HCT116 (cell line): Measurements from ENCODE around the gene GALNT18. TPM values are rescaled to one million over a fixed set of nuclear protein-coding genes. Genes with fewer than 3 reads are reported as not detected.

Experiments used
- ATAC-seq: fragments of 200-7000 bp; cut with Tn5 transposase; 2 replicates; pipeline ENCODE4 v1.9.1; 2020; ENCODE audit warnings: mild to moderate bottlenecking, moderate library complexity
- BruUV-seq: library from RNA; stranded (reverse); fragments of 400-500 nt; replicated peaks from 2 replicates; lab custom pipeline; 2021; lab: Mats Ljungman, UMichigan
- CTCF ChIA-PET: fragments of 300-600 bp; sonication (Branson Sonifier 250); formaldehyde crosslinking; loops from one replicate; lab custom pipeline; 2021; ENCODE audit warnings: antibody characterized with exemption; lab: Charles Lee
- POLR2A ChIA-PET: fragments of 300-600, 350-600 bp; sonication (Branson Sonifier 250); formaldehyde crosslinking; loops from one replicate; lab custom pipeline; 2021; ENCODE audit warnings: antibody characterized with exemption; lab: Charles Lee
- RAD21 ChIA-PET, 2 experiments: fragments of 300-600 bp; sonication (Branson Sonifier 250); formaldehyde crosslinking; loops; one replicate each; lab custom pipeline; 2023; ENCODE audit warnings: low total read pairs in 2 of 2; ENCODE audit not compliant: uncharacterized antibody in 2 of 2, unreplicated experiment in 2 of 2, low non-redundant PET in 1 of 2; lab: Charles Lee
- DNase-seq: peaks from one replicate; pipeline ENCODE4 v3.0.0-alpha.2; 2010; ENCODE audit warnings: low read depth, low spot score
- H2AFZ ChIP-seq: fragments of 200-600 bp; shearing (Covaris generic), sonication (generic); 2 replicates; pipeline ENCODE4 v1.6.1; 2017; ENCODE audit warnings: low read depth, mixed run types, mixed read lengths, antibody characterized with exemption, low read length; ENCODE audit not compliant: poor library complexity, severe bottlenecking
- H3K27ac ChIP-seq: 2 replicates; pipeline ENCODE4 v1.5.1; 2012; ENCODE audit warnings: low read depth, low read length
- H3K27me3 ChIP-seq: fragments of 200-600 bp; sonication (generic); 2 replicates; pipeline ENCODE4 v1.6.1; 2016; ENCODE audit warnings: mixed run types, low read length, mixed read lengths; ENCODE audit not compliant: insufficient read depth
- H3K36me3 ChIP-seq, 2 experiments: fragments of 200-500 bp in 1 of 2; fragments of 200-600 bp in 1 of 2; sonication (Bioruptor generic) in 1 of 2; sonication (generic) in 1 of 2; 2 replicates each; pipeline versions ENCODE4 v1.5.1 to v1.6.1; 2014 to 2016; ENCODE audit warnings: low read length in 2 of 2, inconsistent platforms in 1 of 2, mixed read lengths in 1 of 2, mixed run types in 1 of 2; ENCODE audit not compliant: insufficient read depth in 2 of 2, control insufficient read depth in 1 of 2
- H3K4me1 ChIP-seq, 2 experiments: fragments of 200-600 bp in 1 of 2; sonication (generic) in 1 of 2; 2 replicates each; pipeline versions ENCODE4 v1.5.1 to v1.6.1; 2012 to 2017; ENCODE audit warnings: low read length in 2 of 2, inconsistent platforms in 1 of 2, mild to moderate bottlenecking in 1 of 2, mixed read lengths in 1 of 2, mixed run types in 1 of 2, moderate library complexity in 1 of 2; ENCODE audit not compliant: insufficient read depth in 2 of 2, control insufficient read depth in 1 of 2
- H3K4me2 ChIP-seq: fragments of 200-600 bp; sonication (generic); 2 replicates; pipeline ENCODE4 v1.6.1; 2017; ENCODE audit warnings: mixed run types, low read length, mixed read lengths
- H3K4me3 ChIP-seq, 2 experiments: fragments of 200-600 bp in 1 of 2; sonication (generic) in 1 of 2; replicated peaks in 1 of 2; 2 replicates each; pipeline ENCODE4 v1.5.1; 2011 to 2016; ENCODE audit warnings: low read length in 2 of 2, control low read depth in 1 of 2, low read depth in 1 of 2, mild to moderate bottlenecking in 1 of 2, mixed read lengths in 1 of 2, mixed run types in 1 of 2
- H3K79me2 ChIP-seq: fragments of 200-600 bp; sonication (generic); 2 replicates; pipeline ENCODE4 v1.6.1; 2017; ENCODE audit warnings: mild to moderate bottlenecking, mixed run types, low read length, moderate library complexity, mixed read lengths; ENCODE audit not compliant: insufficient read depth
- H3K9ac ChIP-seq: fragments of 200-600 bp; sonication (generic); 2 replicates; pipeline ENCODE4 v1.6.1; 2016; ENCODE audit warnings: low read length, mixed read lengths
- H3K9me2 ChIP-seq: fragments of 200-600 bp; sonication (generic), shearing (Covaris generic); 2 replicates; pipeline ENCODE4 v1.6.1; 2017; ENCODE audit warnings: mixed run types, mild to moderate bottlenecking, moderate library complexity; ENCODE audit not compliant: insufficient read depth
- H3K9me3 ChIP-seq, 2 experiments: fragments of 200-500 bp in 1 of 2; fragments of 200-600 bp in 1 of 2; sonication (Bioruptor generic) in 1 of 2; sonication (generic) in 1 of 2; 2 replicates each; pipeline ENCODE4 v1.6.1; 2014 to 2017; ENCODE audit warnings: low read length in 2 of 2, mixed read lengths in 2 of 2, inconsistent platforms in 1 of 2, low read depth in 1 of 2, mild to moderate bottlenecking in 1 of 2, mixed run types in 1 of 2, moderate library complexity in 1 of 2; ENCODE audit not compliant: control insufficient read depth in 1 of 2, insufficient read depth in 1 of 2
- H4K20me1 ChIP-seq: fragments of 200-600 bp; sonication (generic), shearing (Covaris generic); 2 replicates; pipeline ENCODE4 v1.6.1; 2017; ENCODE audit warnings: mixed run types, mild to moderate bottlenecking, moderate library complexity; ENCODE audit not compliant: insufficient read depth
- CBX3 ChIP-seq: IDR thresholded peaks from 2 replicates; pipeline ENCODE4 v1.6.1; 2012; ENCODE audit warnings: low read depth
- EGR1 ChIP-seq: IDR thresholded peaks from 2 replicates; pipeline ENCODE4 v1.6.1; 2012; ENCODE audit warnings: low read depth
- ELF1 ChIP-seq: IDR thresholded peaks from 2 replicates; pipeline ENCODE4 v1.6.1; 2012; ENCODE audit warnings: low read depth, borderline replicate concordance
- EZH2 ChIP-seq: fragments of 200-600 bp; sonication (generic); IDR thresholded peaks from 2 replicates; pipeline ENCODE4 v1.6.1; 2017; ENCODE audit warnings: antibody characterized with exemption, mixed run types
- EZH2phosphoT487 ChIP-seq: fragments of 200-600 bp; IDR thresholded peaks from 2 replicates; pipeline ENCODE4 v1.6.1; 2018; ENCODE audit warnings: antibody characterized with exemption, borderline replicate concordance
- JUND ChIP-seq: IDR thresholded peaks from 2 replicates; pipeline ENCODE4 v1.6.1; 2012
- POLR2AphosphoS5 ChIP-seq: IDR thresholded peaks from 2 replicates; pipeline ENCODE4 v1.6.1; 2011; ENCODE audit warnings: mild to moderate bottlenecking, low read depth, low read length, moderate library complexity
- RAD21 ChIP-seq: IDR thresholded peaks from 2 replicates; pipeline ENCODE4 v1.6.1; 2012; ENCODE audit warnings: low read depth, mild to moderate bottlenecking
- SRF ChIP-seq: IDR thresholded peaks from 2 replicates; pipeline ENCODE4 v1.6.1; 2012; ENCODE audit warnings: low read depth
- ZFX ChIP-seq: fragments of 450-650 bp; IDR thresholded peaks from 2 replicates; pipeline ENCODE4 v1.6.1; 2017
- intact Hi-C: fragments of 100-400 bp; cut with micrococcal nuclease; formaldehyde crosslinking; loops from 2 replicates; pipeline ENCODE4 v1.10.0; 2022
- total RNA-seq: library from RNA; stranded (reverse); gene quantifications from one replicate; pipeline ENCODE4 v1.2.1, GENCODE V29; 2021; ENCODE audit not compliant: unreplicated experiment
- TF ChIP-seq, protein P1 (sequence below), 3 experiments: fragments of 200-600 bp in 1 of 3; sonication (generic) in 1 of 3; IDR thresholded peaks in 2 of 3; conservative IDR thresholded peaks in 1 of 3; 2 replicates each; pipeline ENCODE4 v1.5.1; 2012 to 2017; ENCODE audit warnings: low read depth in 2 of 3, low read length in 2 of 3, antibody characterized with exemption in 1 of 3, borderline replicate concordance in 1 of 3, control low read depth in 1 of 3, mild to moderate bottlenecking in 1 of 3, mixed read lengths in 1 of 3, mixed run types in 1 of 3, moderate library complexity in 1 of 3; ENCODE audit not compliant: insufficient read depth in 1 of 3
- TF ChIP-seq, protein P2 (sequence below): IDR thresholded peaks from 2 replicates; pipeline ENCODE4 v1.6.1; 2012
- TF ChIP-seq, protein P3 (sequence below): IDR thresholded peaks from 2 replicates; pipeline ENCODE4 v1.6.1; 2012; ENCODE audit warnings: low read depth
- TF ChIP-seq, protein P4 (sequence below): IDR thresholded peaks from 2 replicates; pipeline ENCODE4 v1.6.1; 2011; ENCODE audit warnings: mild to moderate bottlenecking, low read length, moderate library complexity; ENCODE audit not compliant: insufficient replicate concordance; ENCODE audit errors: extremely low read depth

The GALNT18 gene
- total RNA-seq, 1 experiment from 2014 or later: 19.9 TPM

DNA sequence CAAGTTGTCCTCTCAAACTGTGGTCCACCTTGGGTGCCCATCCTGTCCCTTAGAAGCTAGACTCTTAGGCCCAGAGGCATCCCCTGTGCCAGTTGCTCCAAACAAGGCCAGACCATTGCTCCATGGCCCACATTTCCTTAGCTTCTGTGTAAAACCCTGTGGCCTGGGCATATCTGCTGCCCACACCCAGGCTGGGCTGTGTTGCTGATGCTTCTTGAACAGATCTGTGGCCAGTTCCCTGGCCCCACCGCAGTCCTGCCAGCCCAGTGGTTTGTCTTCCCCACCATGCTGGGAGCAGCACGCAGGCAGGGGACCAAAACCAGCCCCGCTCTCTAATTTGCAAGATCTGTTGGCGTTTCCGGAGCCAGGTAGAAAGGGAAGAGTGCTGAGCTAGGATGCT, 341.0 kb downstream of the GALNT18 start (continued):
- TF ChIP-seq CBX3 (no peak), EZH2phosphoT487 (no peak), EGR1 (no peak), ZFX (no peak), EZH2 (no peak), RAD21 (no peak), JUND (no peak)
- TF ChIP-seq, protein P1, sequence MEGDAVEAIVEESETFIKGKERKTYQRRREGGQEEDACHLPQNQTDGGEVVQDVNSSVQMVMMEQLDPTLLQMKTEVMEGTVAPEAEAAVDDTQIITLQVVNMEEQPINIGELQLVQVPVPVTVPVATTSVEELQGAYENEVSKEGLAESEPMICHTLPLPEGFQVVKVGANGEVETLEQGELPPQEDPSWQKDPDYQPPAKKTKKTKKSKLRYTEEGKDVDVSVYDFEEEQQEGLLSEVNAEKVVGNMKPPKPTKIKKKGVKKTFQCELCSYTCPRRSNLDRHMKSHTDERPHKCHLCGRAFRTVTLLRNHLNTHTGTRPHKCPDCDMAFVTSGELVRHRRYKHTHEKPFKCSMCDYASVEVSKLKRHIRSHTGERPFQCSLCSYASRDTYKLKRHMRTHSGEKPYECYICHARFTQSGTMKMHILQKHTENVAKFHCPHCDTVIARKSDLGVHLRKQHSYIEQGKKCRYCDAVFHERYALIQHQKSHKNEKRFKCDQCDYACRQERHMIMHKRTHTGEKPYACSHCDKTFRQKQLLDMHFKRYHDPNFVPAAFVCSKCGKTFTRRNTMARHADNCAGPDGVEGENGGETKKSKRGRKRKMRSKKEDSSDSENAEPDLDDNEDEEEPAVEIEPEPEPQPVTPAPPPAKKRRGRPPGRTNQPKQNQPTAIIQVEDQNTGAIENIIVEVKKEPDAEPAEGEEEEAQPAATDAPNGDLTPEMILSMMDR (IDR thresholded peaks at IDR 0.05 in 2 of 3, conservative IDR thresholded peaks at IDR 0.05 in 1 of 3; ENCODE audit: borderline replicate concordance in 1 of 3, insufficient read depth in 1 of 3, low read depth in 2 of 3, low read length in 2 of 3): no peak

DNA sequence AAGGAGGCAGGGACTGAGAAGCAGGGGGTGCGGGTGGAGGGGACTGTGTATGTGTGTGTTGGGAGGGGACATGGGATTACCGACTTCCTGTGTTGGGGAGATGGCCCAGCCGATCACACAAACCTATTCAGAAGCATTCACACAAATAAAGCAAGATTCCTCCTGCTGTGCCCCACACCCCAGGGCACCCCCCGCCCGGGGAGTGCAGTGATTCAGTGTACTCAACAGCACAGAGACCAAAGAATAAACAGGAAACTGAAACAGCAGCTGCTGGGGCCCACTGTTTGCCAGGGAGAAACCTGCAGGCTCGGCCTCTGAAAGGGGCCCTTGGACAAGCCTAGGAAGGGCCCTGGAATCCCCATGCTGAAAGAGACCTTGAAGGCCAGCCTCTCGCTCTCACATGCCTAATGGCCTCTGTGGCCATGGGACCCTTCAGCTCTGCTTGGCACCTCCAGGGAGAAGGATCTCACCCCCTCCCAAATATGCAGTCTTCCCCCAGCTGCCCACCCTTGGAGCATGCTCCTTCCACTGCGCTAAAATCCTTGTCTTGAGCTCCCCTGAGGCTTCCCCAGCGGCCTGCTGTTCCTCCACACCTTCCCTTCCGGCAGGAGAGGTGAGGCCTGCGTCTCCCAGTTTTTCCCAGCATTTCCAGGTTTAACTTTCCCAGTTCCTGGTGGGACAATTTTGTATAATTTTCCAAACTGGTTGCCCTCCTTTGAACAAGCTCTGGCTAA, 341.7 kb downstream of the GALNT18 start:
- no peak for DNase-seq
- no peak overlapping the region for H3K4me3 ChIP-seq
- H3K36me3 ChIP-seq: no peaks in the 10 kb centered on the region
- no peak for ATAC-seq
- H3K4me2 ChIP-seq: no peak overlapping the region
- H3K27me3 ChIP-seq: no peaks in the 10 kb centered on the region
- no TSS peak for BruUV-seq
- no peaks in the 10 kb centered on the region for H3K4me1 ChIP-seq
- no peaks in the 10 kb centered on the region for H3K9me2 ChIP-seq
- POLR2A ChIA-PET: no interaction called here
- CTCF ChIA-PET: no interaction called here
- H3K9ac ChIP-seq: no peak overlapping the region
- H3K27ac ChIP-seq: no peak overlapping the region
- H2AFZ ChIP-seq: no peak overlapping the region
- H3K79me2 ChIP-seq: no peaks in the 10 kb centered on the region
- H3K9me3 ChIP-seq: no peaks in the 10 kb centered on the region
- intact Hi-C loops: no loop called here
- RAD21 ChIA-PET: no interaction called here
- H4K20me1 ChIP-seq: no peaks in the 10 kb centered on the region
- TF ChIP-seq POLR2AphosphoS5: no peak
- TF ChIP-seq, protein P2, sequence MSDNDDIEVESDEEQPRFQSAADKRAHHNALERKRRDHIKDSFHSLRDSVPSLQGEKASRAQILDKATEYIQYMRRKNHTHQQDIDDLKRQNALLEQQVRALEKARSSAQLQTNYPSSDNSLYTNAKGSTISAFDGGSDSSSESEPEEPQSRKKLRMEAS: no peak
- no peak for TF ChIP-seq EGR1
- TF ChIP-seq ZFX: no peak
- no peak for TF ChIP-seq SRF
- TF ChIP-seq RAD21: no peak
- TF ChIP-seq, protein P3, sequence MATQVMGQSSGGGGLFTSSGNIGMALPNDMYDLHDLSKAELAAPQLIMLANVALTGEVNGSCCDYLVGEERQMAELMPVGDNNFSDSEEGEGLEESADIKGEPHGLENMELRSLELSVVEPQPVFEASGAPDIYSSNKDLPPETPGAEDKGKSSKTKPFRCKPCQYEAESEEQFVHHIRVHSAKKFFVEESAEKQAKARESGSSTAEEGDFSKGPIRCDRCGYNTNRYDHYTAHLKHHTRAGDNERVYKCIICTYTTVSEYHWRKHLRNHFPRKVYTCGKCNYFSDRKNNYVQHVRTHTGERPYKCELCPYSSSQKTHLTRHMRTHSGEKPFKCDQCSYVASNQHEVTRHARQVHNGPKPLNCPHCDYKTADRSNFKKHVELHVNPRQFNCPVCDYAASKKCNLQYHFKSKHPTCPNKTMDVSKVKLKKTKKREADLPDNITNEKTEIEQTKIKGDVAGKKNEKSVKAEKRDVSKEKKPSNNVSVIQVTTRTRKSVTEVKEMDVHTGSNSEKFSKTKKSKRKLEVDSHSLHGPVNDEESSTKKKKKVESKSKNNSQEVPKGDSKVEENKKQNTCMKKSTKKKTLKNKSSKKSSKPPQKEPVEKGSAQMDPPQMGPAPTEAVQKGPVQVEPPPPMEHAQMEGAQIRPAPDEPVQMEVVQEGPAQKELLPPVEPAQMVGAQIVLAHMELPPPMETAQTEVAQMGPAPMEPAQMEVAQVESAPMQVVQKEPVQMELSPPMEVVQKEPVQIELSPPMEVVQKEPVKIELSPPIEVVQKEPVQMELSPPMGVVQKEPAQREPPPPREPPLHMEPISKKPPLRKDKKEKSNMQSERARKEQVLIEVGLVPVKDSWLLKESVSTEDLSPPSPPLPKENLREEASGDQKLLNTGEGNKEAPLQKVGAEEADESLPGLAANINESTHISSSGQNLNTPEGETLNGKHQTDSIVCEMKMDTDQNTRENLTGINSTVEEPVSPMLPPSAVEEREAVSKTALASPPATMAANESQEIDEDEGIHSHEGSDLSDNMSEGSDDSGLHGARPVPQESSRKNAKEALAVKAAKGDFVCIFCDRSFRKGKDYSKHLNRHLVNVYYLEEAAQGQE: no peak
- TF ChIP-seq, protein P4, sequence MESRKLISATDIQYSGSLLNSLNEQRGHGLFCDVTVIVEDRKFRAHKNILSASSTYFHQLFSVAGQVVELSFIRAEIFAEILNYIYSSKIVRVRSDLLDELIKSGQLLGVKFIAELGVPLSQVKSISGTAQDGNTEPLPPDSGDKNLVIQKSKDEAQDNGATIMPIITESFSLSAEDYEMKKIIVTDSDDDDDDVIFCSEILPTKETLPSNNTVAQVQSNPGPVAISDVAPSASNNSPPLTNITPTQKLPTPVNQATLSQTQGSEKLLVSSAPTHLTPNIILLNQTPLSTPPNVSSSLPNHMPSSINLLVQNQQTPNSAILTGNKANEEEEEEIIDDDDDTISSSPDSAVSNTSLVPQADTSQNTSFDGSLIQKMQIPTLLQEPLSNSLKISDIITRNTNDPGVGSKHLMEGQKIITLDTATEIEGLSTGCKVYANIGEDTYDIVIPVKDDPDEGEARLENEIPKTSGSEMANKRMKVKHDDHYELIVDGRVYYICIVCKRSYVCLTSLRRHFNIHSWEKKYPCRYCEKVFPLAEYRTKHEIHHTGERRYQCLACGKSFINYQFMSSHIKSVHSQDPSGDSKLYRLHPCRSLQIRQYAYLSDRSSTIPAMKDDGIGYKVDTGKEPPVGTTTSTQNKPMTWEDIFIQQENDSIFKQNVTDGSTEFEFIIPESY: no peak
- no peak for TF ChIP-seq ELF1
- no peak for TF ChIP-seq JUND
